22Rv1 (cell line): ENCODE measurements around the gene ERFL.

Experiments used
- ZFX ChIP-seq: fragments of 450-650 bp; IDR thresholded peaks from 2 replicates; pipeline ENCODE4 v1.6.1; 2017; ENCODE audit warnings: antibody characterized with exemption, borderline replicate concordance
- TF ChIP-seq, protein P1 (sequence below): fragments of 450-650 bp; IDR thresholded peaks from 2 replicates; pipeline ENCODE4 v1.5.1; 2017; ENCODE audit warnings: mild to moderate bottlenecking

- no peak for TF ChIP-seq ZFX
- TF ChIP-seq, protein P1, sequence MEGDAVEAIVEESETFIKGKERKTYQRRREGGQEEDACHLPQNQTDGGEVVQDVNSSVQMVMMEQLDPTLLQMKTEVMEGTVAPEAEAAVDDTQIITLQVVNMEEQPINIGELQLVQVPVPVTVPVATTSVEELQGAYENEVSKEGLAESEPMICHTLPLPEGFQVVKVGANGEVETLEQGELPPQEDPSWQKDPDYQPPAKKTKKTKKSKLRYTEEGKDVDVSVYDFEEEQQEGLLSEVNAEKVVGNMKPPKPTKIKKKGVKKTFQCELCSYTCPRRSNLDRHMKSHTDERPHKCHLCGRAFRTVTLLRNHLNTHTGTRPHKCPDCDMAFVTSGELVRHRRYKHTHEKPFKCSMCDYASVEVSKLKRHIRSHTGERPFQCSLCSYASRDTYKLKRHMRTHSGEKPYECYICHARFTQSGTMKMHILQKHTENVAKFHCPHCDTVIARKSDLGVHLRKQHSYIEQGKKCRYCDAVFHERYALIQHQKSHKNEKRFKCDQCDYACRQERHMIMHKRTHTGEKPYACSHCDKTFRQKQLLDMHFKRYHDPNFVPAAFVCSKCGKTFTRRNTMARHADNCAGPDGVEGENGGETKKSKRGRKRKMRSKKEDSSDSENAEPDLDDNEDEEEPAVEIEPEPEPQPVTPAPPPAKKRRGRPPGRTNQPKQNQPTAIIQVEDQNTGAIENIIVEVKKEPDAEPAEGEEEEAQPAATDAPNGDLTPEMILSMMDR = no peak
Observed at GRCh38 chr19:41903193-41903953, 24.9 kb downstream of the ERFL start.
